HG02852 (cell line): ENCODE measurements around the gene PCDH12.

Experiments used
- ATAC-seq: cut with Tn5 transposase; IDR thresholded peaks from one replicate; pipeline ENCODE4 v1.9.1; 2021; ENCODE audit warnings: mild to moderate bottlenecking, moderate library complexity; ENCODE audit not compliant: unreplicated experiment

The PCDH12 gene

GRCh38 chr5:141966963-141967333 is 8.9 kb upstream of the PCDH12 start:
- ATAC-seq: no peak

DNA sequence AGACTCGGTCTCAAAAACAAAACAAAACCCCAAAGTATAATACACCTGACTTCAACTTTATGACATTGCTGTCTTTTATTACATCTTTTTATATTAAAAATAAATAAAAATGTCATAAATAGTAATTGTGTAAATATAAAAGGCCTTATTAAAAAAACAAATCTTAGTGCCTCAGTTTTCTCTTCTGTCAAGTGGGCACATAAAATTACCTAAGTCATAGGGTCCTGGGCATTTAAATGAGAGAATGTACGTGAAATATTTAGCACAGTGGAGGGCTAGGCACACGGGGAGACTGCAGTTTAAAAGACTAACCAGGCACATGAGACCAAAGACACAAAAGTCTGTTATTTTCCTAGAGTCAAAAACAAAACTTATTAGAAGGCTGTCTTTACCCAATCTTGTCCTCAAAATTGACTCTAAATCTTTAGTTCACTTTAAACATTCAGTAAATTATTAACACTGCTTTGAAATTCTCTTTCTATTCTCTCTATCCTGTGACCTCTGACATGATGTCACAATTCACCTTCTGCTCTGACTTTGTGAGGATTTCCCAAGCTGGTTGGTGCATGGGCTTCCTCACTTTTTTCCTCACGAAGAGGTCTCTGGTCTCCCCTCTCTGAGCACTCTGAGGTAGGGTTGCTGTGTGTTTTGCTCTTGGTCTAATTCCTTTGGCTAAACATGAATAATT is 8.4 kb upstream of the PCDH12 start:
- no peak for ATAC-seq

GRCh38 chr5:141965071-141965470 is 7.1 kb upstream of the PCDH12 start:
- no peak for ATAC-seq

- no peak for ATAC-seq
Measured at GRCh38 chr5:141963701-141964100, 5.7 kb upstream of the PCDH12 start.

DNA sequence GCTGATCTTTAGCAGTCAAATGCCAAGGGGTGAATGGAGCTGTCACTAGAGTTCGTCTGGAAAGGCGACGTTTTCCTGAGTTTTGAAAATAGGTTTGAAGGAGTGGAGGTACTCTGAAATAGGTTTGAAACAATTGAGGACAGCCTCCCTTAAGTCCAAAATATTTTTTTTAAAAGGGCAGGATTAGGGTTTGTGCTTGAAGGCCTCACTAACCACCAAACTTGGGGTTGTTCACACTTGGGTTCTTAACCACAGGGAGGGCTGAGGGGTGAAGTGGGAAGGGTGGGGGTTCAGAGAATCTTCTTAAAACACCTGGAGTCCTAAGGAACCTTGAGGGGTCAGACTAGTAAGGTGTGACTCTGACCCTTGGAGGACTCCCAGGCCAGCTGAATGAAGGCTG is 3.5 kb upstream of the PCDH12 start:
- ATAC-seq: no peak

GRCh38 chr5:141960449-141961323 is 2.7 kb upstream of the PCDH12 start:
- peak; percentile 95 for ATAC-seq

GRCh38 chr5:141960018-141960417 is 2.0 kb upstream of the PCDH12 start:
- ATAC-seq: no peak

DNA sequence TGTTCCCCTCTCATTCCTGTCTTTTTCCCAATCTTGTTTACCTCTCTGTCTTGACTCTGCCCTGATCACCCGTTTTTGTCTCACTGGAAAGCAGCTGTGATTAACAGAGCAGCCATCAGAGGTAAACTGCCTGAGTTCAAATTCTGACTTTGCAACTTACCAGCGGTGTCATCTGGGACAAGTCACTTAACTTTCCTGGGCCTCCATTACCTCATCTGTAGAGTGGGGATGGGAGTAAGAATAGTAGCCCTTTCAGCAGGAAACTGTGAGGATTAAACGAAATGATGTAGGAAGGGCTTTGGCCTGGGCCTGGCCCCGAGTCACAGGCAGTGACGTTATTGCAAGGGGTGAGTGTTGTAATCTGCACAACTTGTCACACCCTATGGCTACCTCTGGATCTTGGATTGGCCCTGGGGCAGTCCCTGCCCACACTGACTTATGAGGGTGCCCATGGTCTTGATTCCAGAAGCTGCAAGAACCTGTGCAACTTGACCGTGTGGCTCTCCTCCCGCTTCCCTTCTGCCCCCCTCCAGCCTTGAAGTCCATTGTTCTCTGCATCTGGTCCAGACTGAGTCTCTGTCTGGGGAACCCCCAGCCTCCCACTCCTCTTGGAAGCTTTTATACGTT is 657 bp upstream of the PCDH12 start:
- no peak for ATAC-seq

- no peak for ATAC-seq
Measured at GRCh38 chr5:141957367-141957996, 520 bp downstream of the PCDH12 start.

DNA sequence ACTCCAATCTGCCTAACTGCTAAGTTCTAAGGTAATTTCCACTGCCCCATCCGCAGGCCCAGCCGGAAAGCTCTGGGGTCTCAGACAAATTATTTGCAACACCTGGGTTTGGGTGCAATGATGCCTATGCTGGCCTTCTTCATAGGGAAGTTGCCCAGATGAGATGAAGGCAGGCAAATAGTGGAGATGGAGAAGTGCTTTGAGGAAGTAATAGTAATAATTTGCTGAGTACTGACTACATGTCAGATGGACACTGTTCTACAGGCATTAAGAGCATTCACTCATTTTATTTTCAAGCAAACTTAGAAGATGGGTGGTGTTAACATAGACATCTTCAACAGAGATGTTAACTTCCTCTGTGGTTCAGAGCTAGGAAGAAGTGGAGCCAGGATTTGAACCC is 3.8 kb downstream of the PCDH12 start:
- no peak for ATAC-seq

- ATAC-seq: no peak
Measured at GRCh38 chr5:141952020-141952419, 6.0 kb downstream of the PCDH12 start.

- peak; percentile 76 for ATAC-seq
Measured at GRCh38 chr5:141951332-141951781, 6.6 kb downstream of the PCDH12 start.

DNA sequence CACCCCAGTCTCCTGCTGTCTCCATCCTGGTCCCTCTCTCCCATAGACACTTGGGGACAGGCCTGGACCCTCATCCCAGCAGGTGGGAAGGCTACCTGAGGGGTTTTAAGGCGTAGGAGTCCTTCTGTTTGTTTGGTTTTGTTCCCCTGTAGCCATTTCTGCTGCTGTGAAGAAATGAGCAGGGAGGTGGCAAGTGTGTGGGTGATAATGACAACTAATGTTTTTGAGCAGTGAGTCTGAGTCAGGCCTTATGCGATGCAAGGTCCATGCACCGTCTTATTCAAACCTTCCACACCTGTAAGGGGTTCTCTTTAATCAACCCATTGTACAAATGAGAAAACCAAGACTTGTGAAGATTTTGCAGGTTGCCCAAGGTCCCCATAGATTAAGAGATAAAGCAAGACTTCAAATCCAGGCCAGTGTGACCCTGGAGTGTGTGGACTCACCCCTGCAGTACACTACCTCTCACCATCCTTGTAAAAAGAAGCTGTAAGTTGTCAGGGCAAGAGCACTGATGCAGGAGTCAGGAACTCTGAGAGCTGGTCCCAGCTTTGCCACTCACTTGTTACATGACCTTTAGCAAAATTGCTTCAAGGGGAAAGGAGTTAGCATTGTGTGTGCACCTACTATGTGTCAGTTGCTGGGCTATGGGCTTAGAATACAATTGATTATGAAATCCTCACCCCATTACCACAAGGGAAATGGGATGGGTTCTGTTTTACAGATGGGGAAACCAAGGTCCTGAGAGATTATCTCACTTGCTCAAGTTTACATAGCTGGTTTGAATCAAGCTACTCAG is 7.6 kb downstream of the PCDH12 start:
- no peak for ATAC-seq

DNA sequence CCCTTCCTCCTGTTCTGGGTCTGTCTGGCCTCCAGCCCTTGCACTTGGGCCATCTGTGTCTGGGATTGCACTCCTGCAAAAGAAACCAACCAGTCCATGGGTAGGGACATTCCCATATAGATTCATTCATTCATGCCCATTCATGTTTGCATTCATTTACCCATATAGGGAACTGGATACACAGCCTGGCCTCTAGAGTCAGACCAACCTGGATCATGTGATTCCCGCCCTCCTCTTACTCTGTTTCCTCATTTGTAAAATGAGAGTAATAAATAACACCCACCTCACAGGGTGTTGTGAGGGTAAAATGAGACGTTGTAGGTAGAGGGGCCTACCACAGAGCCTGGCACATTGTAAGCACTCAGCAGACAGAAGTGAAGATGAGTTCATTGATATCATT is 8.5 kb downstream of the PCDH12 start:
- no peak for ATAC-seq

GRCh38 chr5:141948812-141949211 is 9.2 kb downstream of the PCDH12 start:
- ATAC-seq: no peak

DNA sequence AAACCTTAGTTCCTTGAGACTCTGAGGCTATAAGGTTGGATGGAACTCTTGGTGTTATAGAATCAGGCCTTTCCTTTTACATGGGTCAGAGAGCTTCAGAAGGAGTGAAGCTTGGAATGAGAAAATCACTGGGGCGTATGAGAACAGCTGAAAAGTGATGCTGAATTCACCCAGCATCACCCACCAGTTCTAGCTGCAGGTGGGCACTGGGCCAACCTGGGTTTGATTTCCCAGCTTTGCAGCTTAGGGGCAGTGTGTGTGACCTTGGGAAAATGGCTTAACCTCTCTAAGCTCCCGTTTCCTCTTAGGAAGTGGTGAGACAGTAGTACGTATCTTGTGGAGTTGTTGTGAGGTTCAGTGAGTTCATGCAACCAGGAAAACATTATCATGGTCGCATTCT is 10.7 kb downstream of the PCDH12 start:
- no peak for ATAC-seq

GRCh38 chr5:141945511-141946051 is 12.4 kb downstream of the PCDH12 start:
- no peak for ATAC-seq

GRCh38 chr5:141944076-141944475 is 13.9 kb downstream of the PCDH12 start:
- ATAC-seq: no peak

DNA sequence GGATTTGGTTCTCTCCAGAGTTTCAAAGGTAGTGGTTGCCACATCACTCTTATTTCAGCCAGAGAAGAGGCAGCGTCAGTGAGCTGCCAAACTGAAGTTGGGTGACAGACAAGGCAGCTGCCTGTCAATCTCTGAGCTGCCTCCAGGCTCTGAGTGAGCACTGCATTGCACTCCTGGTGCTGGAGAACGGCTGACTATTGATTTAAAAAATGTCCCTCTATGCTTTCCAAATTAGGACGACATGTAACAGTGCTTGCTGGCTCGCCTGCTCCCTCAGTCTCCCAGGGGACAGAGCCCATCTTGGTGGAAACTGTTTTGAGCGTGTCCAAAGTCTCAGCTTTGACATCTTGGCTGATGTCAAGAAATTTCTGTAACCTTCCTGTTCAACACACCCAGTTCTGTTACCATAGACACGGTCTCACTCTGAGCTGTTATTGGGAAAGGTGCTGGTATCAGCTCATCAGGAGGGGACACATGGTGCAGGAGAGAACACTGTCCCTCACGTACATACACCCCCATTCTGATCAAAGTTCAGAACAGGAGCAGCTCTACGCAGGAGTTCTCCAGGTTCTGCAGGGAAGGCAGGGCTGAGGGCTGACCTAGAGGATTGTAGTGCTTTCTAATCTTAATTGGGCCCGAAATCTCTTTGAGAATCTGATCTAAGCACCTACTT is 15.7 kb downstream of the PCDH12 start:
- no peak for ATAC-seq

GRCh38 chr5:141941779-141942178 is 16.2 kb downstream of the PCDH12 start:
- ATAC-seq: no peak
